Measurements from ENCODE around the gene DDIT4. TPM values are rescaled to one million over a fixed set of nuclear protein-coding genes. Genes with fewer than 3 reads are reported as not detected.

The DDIT4 gene
- total and polyA plus RNA-seq, 9 of the 15 experiments (the other 6 are each of a cell fraction or from before 2014, with no cell fraction given) = 8.2 to 675 (median 159) TPM

DNA sequence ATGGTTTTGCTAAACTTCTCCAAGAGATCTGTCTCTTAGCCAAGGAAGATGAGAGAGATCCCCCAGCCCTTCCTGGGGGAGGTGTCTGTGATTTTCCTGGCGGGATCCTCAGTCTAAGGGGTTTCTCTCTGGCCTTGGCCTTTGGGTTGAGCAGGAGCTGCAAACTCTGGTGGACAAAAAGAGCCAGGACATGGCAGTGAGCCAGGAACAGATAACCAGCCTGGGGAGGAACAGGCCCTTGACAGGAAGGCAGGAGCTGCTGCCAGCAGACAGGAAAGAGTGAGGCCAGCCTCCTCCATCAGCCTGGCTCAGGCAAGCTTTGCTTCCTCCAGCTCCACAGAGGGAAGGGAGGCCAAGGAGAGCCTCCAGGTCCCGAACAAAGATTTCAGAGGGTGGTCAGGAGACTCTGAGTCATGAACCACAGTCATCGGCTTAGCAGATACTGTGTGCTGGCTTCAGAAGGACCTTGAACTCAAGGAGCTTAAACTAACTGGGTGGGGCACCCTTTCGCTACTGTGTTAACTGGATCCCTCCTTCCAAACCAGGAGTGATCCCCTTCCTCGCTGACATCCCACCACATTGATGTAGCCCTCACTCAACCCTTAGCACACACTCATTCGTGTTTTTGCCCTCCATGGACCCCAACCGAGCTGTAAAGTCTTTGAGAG lies 34.7 kb downstream of the DDIT4 start (continued):
- TF ChIP-seq, protein P1, sequence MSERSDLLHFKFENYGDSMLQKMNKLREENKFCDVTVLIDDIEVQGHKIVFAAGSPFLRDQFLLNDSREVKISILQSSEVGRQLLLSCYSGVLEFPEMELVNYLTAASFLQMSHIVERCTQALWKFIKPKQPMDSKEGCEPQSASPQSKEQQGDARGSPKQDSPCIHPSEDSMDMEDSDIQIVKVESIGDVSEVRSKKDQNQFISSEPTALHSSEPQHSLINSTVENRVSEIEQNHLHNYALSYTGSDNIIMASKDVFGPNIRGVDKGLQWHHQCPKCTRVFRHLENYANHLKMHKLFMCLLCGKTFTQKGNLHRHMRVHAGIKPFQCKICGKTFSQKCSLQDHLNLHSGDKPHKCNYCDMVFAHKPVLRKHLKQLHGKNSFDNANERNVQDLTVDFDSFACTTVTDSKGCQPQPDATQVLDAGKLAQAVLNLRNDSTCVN (CRISPR knock-in tag; IDR thresholded peaks at IDR 0.05) = 0 out of 2 replicates have a peak, but pooled peaks have one; percentile 35
- TF ChIP-seq, protein P2, sequence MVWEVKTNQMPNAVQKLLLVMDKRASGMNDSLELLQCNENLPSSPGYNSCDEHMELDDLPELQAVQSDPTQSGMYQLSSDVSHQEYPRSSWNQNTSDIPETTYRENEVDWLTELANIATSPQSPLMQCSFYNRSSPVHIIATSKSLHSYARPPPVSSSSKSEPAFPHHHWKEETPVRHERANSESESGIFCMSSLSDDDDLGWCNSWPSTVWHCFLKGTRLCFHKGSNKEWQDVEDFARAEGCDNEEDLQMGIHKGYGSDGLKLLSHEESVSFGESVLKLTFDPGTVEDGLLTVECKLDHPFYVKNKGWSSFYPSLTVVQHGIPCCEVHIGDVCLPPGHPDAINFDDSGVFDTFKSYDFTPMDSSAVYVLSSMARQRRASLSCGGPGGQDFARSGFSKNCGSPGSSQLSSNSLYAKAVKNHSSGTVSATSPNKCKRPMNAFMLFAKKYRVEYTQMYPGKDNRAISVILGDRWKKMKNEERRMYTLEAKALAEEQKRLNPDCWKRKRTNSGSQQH (CRISPR knock-in tag; IDR thresholded peaks at IDR 0.05) = no peak
- TF ChIP-seq GABPB2 (CRISPR knock-in tag; conservative IDR thresholded peaks at IDR 0.05) (no peak; the same call in 1 of the 2 replicates), MTA3 (IDR thresholded peaks at IDR 0.05; ENCODE audit: borderline replicate concordance) (peak; percentile 93), HMG20A (CRISPR knock-in tag; conservative IDR thresholded peaks at IDR 0.05) (no peak), POU5F1 (IDR thresholded peaks at IDR 0.05; ENCODE audit: borderline replicate concordance, low read depth, low read length, partially characterized antibody) (no peak), CBFA2T3 (IDR thresholded peaks at IDR 0.05) (peak; percentile 80), FOXA1 (IDR thresholded peaks at IDR 0.05; ENCODE audit: borderline replicate concordance) (no peak), GATAD2B (IDR thresholded peaks at IDR 0.05; ENCODE audit: borderline replicate concordance) (no peak), LCOR (CRISPR knock-in tag; IDR thresholded peaks at IDR 0.05) (no peak), PYGO2 (tag; IDR thresholded peaks at IDR 0.05) (no peak)
